GM12873 (cell line): ENCODE data around the gene MRPS7.

Experiments
- CTCF ChIP-seq: IDR thresholded peaks from 2 replicates; pipeline ENCODE4 v1.5.1; 2012; ENCODE audit warnings: low read depth, mild to moderate bottlenecking, moderate library complexity, low read length, control low read depth; ENCODE audit not compliant: insufficient read depth; ENCODE audit errors: missing control alignments

The MRPS7 gene

GRCh38 chr17:75231071-75231470 lies 30.6 kb upstream of the MRPS7 start:
- TF ChIP-seq CTCF = no peak

DNA sequence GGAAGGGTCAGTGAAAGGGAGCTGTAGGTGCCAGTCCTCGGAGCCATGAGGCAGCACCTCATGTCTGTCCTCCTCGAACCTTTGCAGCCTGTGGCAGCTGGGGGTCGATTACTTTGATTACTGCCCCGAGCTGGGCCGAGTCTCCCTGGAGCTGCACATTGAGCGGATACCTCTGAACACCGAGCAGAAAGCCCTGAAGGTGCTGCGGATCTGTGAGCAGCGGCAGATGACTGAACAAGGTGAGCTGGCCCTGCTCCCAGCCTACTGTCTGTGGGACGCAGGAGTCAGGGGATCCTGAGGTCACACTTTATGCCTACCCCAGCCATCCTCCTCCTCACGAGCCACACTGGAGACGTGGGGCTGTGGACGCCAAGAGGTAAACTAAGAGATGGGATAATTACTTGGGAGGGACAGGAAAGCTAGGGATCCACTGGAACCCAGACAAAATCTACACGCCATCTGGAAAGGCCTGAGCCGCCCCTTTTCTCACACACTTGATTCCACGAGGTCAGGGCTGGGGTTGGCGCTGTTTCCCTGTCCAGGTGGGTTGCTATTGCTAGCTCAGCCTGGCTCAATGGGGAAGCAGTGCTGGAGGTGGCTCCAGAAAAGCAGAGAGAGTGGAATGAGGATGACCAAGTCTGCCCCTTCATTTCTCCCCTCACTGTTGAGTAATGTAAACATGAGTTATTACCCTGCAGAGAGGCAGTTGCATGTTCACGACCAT lies 29.8 kb upstream of the MRPS7 start:
- no peak for TF ChIP-seq CTCF

DNA sequence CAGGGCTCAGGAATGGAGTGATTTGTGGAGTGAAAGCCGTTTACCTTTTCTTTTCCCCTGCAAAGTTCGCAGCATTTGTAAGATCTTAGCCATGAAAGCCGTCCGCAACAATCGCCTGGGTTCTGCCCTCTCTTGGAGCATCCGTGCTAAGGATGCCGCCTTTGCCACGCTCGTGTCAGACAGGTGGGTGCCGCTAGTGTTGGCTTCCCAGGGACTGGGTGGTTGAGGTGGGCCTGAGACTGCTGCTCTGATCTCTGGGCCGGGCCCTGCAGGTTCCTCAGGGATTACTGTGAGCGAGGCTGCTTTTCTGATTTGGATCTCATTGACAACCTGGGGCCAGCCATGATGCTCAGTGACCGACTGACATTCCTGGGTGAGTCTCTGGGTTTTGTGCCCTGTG lies 28.9 kb upstream of the MRPS7 start:
- no peak for TF ChIP-seq CTCF

GRCh38 chr17:75237100-75238014 lies 24.3 kb upstream of the MRPS7 start:
- TF ChIP-seq CTCF = no peak

GRCh38 chr17:75238020-75238580 lies 23.6 kb upstream of the MRPS7 start:
- no peak for TF ChIP-seq CTCF

- peak; percentile 96 for TF ChIP-seq CTCF
Measured at GRCh38 chr17:75238684-75239191, 22.9 kb upstream of the MRPS7 start.

- no peak for TF ChIP-seq CTCF
Measured at GRCh38 chr17:75239214-75239613, 22.5 kb upstream of the MRPS7 start.
